NCI-H146 treated with DMSO at 0.1 percent for 48 hours (cell line): ENCODE data around the gene DHX36.
A peak's percentile ranks its signal among the peaks of the same experiment; 100 is the strongest.

Experiments used
- DNase-seq: peaks from one replicate; lab custom pipeline; 2025; ENCODE audit not compliant: unreplicated experiment; lab: John Stamatoyannopoulos, UW

DHX36 gene

DNA sequence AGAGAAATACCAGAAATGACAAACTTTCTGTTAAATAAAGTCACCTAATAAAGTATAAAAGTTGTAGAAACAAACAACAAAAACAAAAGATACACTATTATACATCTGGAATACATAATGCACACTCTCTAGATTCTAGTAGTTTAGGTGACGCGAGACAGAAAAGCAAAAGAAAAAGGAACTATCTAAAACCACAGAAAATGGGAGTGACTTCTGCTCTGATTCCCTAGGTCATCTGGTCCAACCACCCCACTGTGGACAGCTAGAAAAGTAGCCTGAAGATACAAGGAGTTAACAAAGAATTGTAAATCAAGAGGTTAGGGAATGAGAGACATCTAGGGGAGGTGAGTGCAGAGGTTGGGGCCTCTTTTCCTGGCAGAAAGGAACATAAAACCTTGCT, 39.1 kb downstream of the DHX36 start:
- DNase-seq = no peak

DNA sequence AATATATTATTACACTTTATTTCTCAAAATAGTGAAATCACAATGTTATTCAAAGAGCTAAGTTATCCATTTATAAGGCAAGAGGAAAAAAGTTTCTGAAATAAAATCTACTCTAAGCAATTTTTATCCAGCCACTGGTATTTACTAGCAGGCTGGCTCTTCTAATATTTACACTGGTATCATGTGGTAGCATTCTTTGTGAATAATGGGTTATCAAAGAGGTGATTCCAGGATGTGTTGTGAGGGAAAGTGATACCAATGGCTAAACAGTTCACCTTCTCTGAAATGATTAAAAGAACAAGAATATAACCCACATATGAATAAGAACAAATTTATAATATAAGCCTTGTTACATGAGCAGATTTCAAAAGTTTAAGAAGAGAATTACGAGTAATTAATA, 44.1 kb downstream of the DHX36 start:
- no peak for DNase-seq

DNA sequence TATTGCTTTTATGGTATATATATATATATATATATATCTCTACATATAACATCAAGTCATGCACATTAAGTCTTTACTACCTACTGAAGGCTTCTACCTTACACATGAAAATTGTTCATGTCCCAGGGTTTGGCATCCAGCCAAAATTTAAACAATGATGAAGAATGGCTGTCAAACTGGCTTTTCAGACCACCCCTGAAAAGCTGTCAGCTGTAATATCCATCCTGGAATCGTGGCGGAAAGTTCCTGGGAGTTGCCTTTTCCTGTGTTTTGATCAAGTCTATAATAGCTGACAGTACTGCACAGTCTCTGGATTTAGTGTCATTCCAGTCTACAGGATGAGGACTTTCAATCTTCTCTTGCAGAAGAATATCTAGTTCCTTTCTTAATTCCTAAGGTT, 48.3 kb downstream of the DHX36 start:
- no peak for DNase-seq

DNA sequence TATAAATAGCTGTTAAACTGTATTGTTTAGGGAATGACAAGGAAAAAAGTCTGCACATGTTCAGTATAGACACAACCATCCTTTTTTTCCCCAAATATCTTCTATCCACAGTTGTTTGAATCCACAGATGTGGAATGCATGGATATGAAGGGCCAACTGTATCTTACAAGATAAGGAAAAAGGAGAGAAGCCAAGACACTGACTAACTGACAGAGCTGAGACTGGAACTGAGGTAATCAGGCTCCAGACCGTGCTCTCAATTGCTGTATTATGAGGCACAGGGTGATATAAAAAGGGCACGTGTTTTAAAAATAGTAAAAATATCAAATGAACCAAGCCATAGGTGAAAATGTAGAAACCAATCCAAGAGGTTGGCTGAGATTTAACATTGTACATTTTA, 49.0 kb downstream of the DHX36 start:
- no peak for DNase-seq

DNA sequence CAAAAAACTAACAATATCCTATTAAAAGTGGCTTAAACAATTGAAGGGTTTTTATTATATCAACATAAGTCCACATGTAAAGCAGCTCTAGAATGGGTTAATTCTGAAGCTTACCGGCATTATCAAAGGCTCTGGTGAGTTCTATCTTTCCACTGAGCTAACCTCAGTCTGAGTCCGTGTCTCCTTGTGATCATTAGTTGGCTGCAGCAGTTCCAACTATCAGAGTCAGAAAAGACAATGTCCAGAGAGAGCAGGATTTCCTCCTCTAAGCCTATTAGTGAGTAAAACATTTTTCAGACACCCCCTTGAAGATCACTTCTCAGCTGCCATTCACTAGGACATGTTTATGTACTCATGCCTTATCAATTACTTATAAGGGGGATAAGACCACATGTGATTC, 49.9 kb downstream of the DHX36 start:
- no peak for DNase-seq

DNA sequence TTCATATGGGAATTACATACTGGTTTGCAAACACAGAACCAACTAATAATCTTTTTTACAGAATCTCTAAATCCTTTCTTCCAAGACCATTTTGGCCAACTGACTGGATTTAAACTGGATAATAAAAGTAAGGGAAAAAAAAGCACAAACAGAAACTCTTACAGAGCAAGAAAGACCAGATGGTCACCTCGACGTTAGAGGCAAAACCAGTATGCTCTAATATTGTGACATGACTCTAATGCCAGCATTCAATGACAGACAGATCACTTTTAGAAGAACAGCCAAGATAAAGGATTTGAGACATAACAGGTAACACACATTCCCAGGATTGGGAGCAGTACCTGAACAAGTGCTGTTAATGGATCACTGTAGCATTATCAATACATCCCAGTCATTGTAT, 50.9 kb downstream of the DHX36 start:
- DNase-seq = no peak

DNA sequence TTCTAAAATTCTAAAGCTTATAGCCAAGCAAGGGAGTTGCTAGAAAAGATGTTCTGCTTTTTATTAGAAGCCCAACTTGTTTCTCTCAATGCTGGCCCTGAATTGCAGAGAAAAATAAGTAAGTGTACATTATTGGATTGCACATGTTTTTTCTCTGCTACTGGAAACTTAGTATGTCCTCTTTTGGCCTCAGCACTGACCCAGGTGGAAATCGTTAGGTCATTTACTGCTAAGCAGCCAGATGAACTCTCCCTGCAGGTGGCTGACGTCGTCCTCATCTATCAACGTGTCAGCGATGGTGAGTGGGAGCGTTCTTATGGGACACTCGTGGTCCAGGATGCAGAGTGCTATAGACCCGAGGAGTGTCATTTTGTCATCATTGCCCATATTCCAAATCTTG, 69.8 kb downstream of the DHX36 start:
- DNase-seq = no peak

DNA sequence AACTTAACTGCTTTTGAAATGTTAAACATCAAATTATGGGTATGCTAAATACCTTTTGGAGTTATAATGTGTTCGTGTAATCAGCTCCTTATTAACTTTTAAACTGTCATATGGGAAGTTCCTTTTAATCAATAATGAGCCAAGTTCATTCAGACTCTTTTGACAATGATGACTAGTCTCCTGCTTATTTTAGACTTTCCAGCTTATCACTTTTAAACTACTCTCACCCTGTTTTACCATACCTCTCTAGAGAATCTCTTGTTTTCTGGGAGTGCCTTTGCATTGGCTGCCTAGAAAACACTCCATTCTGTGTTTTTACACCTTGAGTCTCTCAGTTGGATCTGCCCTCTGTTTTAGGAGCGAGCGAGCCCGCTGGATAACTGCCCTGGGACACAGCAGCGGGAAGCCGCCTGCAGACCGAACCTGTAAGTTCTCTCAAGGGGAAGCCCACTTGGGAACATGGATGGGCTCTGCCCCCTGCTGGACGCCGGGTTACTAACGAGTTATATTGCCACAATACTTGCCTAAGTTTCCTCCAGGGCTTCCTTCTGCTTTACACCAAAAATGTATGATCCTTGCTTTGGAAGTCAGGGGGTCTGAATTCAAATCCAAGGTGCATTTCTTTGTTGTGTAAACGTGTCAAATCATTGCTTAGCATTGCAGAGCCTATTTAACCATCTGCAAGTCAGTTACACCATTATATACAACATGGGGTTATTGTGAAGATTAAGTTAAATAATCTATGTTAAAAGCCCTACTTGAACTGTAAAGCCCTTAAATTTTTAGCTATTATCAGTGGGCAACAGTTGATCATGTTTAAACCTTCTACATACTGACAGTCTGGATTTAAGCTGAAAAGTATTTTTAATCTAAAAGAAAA, 71.3 kb downstream of the DHX36 start:
- peak; percentile 64 for DNase-seq

DNA sequence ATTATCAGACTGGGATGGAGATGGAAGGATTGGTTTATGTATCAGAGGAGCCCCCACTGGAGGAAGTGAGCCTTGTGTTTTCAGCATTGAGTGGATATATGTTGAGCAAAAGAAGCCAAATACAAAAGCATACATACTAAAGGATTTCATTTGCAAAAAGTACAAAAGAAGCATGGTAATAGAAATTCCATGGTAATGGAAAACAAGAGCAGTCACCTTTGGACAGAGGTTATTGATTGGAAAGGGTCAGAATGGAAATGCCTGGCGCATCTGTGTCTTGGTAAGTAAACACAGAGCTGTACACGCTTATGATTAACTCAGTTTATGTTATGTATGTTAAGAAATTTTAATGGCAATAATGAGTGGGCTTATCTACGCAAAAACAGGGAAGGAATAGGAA, 72.7 kb downstream of the DHX36 start:
- DNase-seq = no peak

DNA sequence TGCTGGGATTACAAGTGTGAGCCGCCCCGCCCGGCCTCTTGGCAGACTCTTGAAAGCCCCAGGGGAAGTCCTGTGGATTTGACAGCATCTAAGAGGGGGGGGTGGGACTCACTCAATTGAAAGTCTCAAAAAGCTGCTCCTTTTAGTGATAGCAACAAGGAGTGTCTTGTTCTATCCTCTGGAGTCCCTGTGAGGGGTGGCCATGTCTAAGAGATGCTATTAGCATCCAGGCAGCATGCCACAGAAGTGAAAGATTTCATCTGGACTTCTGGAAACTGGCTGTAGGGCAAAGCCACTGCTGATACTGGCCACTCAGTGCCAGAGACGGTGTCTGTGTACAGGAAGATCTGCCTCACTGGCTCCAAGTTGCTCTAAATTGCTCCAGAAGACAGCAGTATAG, 74.0 kb downstream of the DHX36 start:
- DNase-seq = no peak

DNA sequence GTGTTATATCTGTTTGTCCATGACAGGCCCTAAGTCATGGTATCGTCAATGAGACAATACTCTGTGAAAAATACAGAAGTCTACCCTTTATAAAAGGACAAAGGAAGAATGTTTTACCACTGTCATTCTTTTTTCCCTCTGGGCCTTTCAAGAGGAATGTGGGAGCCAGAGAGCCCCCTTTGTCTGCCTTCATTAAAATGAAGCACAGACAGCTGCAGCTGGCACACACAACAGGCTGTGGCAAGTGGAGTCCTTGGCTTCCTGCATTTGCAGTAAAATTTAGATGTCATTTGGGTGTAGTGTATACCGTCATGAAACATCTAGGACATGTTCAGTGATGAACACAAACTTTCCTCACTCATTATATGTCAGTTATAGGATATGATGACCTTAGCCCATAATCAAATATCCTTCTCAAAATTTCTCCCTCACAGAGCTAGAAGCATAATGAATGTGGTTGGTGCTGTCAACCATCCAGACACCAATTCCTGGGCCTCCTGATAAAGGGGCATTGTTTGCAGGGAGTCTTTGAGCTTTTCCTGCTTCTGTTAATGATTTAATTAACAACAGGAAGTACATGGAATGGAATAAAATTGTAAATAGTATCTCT, 76.4 kb downstream of the DHX36 start:
- no peak for DNase-seq

DNA sequence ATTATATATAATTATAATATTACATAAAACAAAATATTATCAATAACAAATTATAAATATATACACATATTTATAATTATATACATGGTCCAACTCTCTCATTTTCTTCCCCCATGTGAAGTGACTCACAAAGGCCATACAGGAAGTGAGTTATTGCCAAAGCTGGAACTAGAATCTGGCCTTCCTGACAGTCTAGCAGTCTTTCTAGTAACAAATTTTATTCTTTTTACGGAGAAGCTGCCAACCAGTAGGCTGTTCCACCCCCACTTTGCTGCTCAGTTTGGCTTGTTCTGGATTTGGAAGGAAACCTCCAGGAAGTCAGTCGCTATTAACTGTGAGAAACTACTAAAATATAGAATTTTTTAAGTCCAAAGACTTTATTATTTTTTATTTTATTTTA, 79.6 kb downstream of the DHX36 start:
- DNase-seq = no peak

DNA sequence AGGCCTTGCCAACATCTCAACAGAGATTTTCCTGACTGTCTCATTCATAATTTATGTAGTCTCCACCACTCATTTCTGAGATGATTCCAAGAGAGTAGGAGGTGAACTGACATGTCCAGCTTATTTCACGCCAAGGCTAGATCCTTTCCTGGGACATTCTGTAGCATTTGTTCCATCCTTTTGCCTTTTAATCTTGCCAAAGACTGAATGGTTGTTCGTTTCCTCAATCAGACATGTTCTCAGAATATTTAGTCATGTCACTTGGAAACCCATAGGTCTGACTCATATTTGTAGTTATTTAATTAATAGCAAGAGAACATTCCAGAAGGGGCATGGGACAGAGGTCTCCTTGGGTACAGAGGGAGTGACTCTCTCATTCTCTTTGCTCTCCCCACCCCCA, 80.9 kb downstream of the DHX36 start:
- no peak for DNase-seq

DNA sequence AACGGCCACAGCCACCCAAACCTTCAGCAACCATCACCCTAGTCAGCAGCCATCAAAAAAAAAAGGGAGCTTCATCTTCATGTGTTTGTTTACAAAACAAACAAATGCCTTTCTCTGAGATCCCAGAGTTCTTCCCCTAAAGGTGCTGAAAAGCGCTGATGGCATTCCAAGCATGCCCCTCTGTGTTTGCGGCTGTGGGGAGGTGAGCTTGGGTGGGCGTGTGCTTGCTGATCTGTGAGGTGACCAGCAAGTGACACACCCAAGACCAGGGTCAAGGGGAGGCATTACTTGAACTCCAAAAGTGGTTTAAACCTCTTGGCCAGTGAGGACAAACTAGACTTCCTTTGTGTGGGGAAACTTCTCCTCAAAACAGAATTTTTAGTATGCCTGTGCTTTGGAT, 81.5 kb downstream of the DHX36 start:
- no peak for DNase-seq

DNA sequence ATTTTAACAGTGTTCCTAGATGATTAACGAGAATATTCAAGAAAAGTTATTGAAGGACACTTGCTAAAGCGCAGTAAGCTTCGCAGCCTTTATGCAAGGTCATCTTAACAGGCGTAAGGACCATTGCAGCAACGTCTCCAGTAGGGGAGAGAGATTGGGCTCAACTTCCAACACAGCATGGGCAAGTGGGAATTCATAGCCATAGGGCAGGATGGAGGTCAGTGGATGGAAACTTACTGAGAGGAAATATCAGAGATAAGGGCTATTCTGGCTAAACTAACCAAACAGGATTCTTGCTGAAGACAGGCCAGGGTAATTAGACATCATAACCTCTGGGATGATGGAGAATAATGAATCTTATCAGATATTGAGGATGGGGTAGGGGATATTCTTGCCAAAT, 82.8 kb downstream of the DHX36 start:
- DNase-seq = no peak

DNA sequence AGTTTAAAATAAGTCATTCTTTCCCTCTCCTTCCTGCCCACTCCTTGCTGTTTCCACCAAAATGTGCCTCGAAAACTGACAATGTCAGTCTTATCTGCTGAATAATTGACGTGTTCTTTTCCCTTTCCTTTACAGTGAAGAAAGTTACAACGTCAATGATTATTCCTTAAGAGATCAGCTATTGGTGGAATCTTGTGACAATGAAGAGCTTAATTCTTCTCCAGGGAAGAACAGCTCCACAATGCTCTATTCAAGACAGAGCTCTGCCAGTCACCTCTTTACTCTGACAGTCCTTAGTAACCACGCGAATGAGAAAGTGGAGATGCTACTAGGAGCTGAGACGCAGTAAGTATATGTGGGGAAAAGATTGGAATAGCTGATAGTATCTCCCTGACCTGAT, 84.1 kb downstream of the DHX36 start:
- no peak for DNase-seq

DNA sequence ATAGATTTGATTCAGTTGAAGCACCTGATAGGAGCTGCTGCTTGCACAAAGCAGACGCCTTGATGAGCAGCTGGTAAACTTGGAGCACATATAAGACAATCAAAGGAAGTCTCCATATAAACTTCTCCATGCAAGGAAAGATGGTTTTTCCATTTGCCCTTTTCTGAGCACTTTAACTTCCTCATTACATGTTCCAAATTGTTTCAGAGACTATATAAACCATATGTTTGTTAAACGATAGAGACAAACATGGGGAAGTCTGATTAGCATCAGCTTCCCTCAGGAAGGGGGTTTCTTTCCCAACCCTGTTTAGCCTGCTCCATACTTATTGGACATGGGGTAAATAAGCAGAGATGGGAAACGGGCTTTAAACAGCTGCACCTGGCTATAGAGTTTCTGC, 88.0 kb downstream of the DHX36 start:
- no peak for DNase-seq

DNA sequence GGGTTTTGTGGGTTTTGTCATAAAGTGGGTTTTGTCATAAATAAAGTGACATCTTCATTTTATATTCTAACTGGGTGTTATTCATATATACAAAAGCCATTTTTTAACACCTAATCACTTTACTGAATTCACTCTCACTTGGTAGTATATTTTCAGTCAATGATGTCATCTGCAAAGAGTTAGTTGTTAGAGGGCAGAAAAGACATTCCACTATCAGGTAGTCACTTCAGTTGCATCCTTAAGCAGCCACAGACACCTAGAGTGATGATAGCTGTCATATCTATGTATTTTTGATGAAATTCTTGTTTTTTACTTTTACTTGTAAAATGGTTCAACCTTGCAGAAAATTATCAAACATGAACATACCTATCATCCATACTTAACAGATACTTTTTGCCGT, 89.0 kb downstream of the DHX36 start:
- no peak for DNase-seq

DNA sequence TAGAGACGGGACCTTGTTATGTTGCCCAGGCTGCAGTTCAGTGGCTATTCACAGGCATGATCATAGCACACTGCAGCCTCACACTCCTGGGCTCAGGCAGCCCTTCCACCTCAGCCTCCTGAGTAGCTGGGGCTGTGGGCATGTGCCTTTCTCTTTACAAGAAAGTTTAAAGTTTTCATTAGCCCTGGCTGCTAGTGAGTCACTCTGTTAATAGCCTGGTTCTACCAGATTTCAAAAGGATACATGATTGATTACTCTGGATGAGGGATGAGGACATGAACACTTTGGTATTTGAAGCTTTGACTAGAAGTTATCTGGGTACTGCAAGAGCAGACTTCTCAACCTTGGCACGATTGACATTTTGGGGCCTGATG, 95.1 kb downstream of the DHX36 start:
- DNase-seq = no peak

DNA sequence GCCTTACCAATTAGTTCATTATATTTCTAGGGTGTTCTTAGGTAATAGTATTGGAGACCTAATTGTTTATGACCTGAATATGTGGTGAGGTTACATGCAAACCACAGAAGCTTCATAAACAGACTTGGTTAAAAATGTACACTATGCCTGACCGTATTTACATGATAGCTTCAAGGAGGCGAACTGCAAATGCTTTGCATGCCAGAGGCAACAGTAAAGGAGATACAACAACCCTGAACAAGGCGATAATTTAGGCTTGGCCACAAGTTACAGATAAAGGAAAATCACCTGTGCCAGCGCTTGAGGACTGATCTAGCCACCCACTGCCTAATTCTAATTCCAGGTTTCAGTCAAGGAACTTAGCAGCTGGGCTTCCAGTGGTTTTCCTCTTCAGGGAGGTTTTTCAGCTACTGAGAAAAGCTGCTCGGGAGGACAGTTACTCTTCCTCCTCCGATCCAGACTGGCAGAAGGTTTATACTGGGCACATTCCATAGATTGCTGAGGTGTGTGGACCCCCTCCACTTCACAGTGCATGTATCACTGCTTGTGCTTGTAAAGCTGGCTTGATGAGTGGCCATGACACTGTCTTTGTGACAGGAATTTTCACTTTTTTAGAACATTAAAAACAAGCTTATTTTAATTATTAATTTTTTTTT, 95.6 kb downstream of the DHX36 start:
- no peak for DNase-seq

DNA sequence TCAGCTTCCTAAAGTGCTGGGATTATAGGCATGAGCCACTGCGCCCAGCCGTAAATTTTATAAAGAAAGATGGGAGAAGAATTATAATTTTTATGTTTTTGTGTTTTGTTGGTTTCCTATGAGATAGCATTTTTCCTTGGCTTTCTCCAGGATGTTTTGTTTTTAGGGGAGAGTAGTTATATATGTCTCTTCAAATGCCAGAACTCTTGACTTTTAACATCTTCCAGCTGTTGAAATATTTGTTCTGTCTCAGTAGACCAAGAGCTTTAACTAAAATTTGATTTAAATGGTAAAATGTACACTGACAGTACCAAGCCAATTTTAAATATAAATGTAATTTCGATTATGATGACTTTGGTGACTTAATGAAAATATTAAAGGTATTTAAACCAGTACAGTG, 96.8 kb downstream of the DHX36 start:
- no peak for DNase-seq

DNA sequence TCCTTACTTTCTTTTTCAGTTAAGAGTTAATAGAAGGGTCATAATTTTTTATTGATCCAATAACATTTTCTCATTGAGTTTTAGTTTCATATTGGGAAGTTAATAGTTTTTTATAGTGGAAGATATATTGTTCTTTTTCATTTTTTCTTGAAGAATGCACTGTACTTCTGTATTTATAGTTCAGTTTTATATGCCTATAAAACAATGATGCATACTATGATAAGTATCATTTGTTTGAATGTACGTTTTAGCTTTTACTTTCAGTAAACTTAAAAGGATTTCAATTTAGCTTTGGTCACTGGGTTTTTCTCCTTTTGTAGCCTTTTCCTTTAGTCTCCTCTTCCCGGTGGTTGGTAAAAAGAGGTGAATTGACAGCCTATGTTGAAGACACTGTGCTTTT, 98.8 kb downstream of the DHX36 start:
- DNase-seq = no peak
